ENCODE results near the gene DDIT4L.

- TF ChIP-seq CTCF (IDR thresholded peaks at IDR 0.05) (no peak), POLR2A (IDR thresholded peaks at IDR 0.05) (no peak)
Measured at GRCh38 chr4:100184787-100185186, 5.5 kb downstream of the DDIT4L start.

Measured in Peyer's patch (tissue), 4 donors.